Left lung (tissue), 10 donors: ENCODE measurements around the gene OPRM1. TPM values are rescaled to one million over a fixed set of nuclear protein-coding genes. Genes with fewer than 3 reads are reported as not detected.

Experiments
- ATAC-seq: fragments of 200-7000 bp; cut with Tn5 transposase; one replicate; pipeline ENCODE4 v1.9.1; 2020; ENCODE audit warnings: moderate library complexity
- DNase-seq, 4 donors: peaks; one replicate each; pipeline ENCODE4 v3.0.0-alpha.2; 2013 to 2020
- H3K27ac ChIP-seq, 2 donors: fragments of 200-600 bp; sonication (generic) in 1 of 2; one replicate each; pipeline versions ENCODE4 v1.5.0 to v1.8.0; 2020 to 2021
- H3K27me3 ChIP-seq, 2 donors: fragments of 200-600 bp; sonication (generic) in 1 of 2; one replicate each; pipeline versions ENCODE4 v1.5.0 to v1.8.0; 2020 to 2021
- H3K36me3 ChIP-seq, 2 donors: fragments of 200-600 bp; sonication (generic) in 1 of 2; one replicate each; pipeline versions ENCODE4 v1.5.0 to v1.8.0; 2020 to 2021
- H3K4me1 ChIP-seq, 2 donors: fragments of 200-600 bp; one replicate each; pipeline ENCODE4 v1.8.0; 2021
- H3K4me3 ChIP-seq, 2 donors: fragments of 200-600 bp; sonication (generic) in 1 of 2; one replicate each; pipeline versions ENCODE4 v1.5.0 to v1.8.0; 2020 to 2021; ENCODE audit warnings: mild to moderate bottlenecking in 1 of 2
- H3K9me3 ChIP-seq, 2 donors: fragments of 200-600 bp; sonication (generic) in 1 of 2; one replicate each; pipeline versions ENCODE4 v1.5.0 to v1.8.0; 2020 to 2021
- CTCF ChIP-seq, 2 donors: fragments of 200-600 bp; sonication (generic) in 1 of 2; IDR thresholded peaks; one replicate each; pipeline versions ENCODE4 v1.5.0 to v1.8.0; 2021; ENCODE audit warnings: antibody characterized with exemption in 2 of 2
- intact Hi-C, 2 donors: fragments of 100-400 bp; cut with DNase I; formaldehyde crosslinking; loops; one replicate each; pipeline versions ENCODE4 v1.11.2 to v1.14.2; 2022
- polyA plus RNA-seq, 6 donors: library from polyadenylated mRNA; unstranded; fragments of 120-200 nt; gene quantifications; one replicate each; pipeline ENCODE4 v1.2.1, GENCODE V29; 2013; ENCODE audit not compliant: insufficient read length in 6 of 6
- total RNA-seq, 2 donors: library from RNA; stranded (reverse); fragmentation: NEBNext Ultra II Directional; extraction: Animal tissue kit (Norgen Biotek cat#: 25700); gene quantifications; one replicate each; pipeline ENCODE4 v1.2.1, GENCODE V29; 2021
- donor health status: DM: no; HTN: yes; CAD: no.
- donor health status: DM: no; HTN: no; CAD: no.

OPRM1 gene
- total and polyA plus RNA-seq, 8 donors, result not detected

GRCh38 chr6:154274168-154274567, 235.1 kb downstream of the OPRM1 start:
- TF ChIP-seq CTCF (IDR thresholded peaks at IDR 0.05), result no peak
- no peak for ATAC-seq

GRCh38 chr6:154276810-154277628, 238.0 kb downstream of the OPRM1 start:
- no peak overlapping the region for H3K4me3 ChIP-seq

More at GRCh38 chr6:154274168-154274567, 235.1 kb downstream of the OPRM1 start:
- Histone ChIP-seq H3K36me3 (no peaks in the 10 kb centered on the region), H3K4me3 (no peak overlapping the region), H3K27ac (no peak overlapping the region), H3K27me3 (no peaks in the 10 kb centered on the region), H3K9me3 (no peaks in the 10 kb centered on the region), H3K4me1 (peaks cover 0 to 16% of the 10 kb centered on the region in 2 donors)
- intact Hi-C loops, result no loop called here
- no peak for DNase-seq

GRCh38 chr6:154277629-154278017, 238.6 kb downstream of the OPRM1 start:
- no peak for ATAC-seq
- H3K4me1 ChIP-seq, result peaks cover 0 to 16% of the 10 kb centered on the region in 2 donors
- TF ChIP-seq CTCF (IDR thresholded peaks at IDR 0.05), result no peak
- H3K36me3 ChIP-seq, result no peaks in the 10 kb centered on the region
- H3K27me3 ChIP-seq, result no peaks in the 10 kb centered on the region
- no peak overlapping the region for H3K4me3 ChIP-seq
- no peak overlapping the region for H3K27ac ChIP-seq
- no peaks in the 10 kb centered on the region for H3K9me3 ChIP-seq
- no peak for DNase-seq
- intact Hi-C loops, result loop anchor here in 1 of 2 donors (5.0 kb wide), 1 partner anchor 120 kb away; no protein-coding TSS in a partner anchor

More at GRCh38 chr6:154276810-154277628, 238.0 kb downstream of the OPRM1 start:
- Histone ChIP-seq H3K27ac (no peak overlapping the region), H3K36me3 (no peaks in the 10 kb centered on the region), H3K27me3 (no peaks in the 10 kb centered on the region), H3K4me1 (peaks cover 0 to 16% of the 10 kb centered on the region in 2 donors), H3K9me3 (no peaks in the 10 kb centered on the region)
- TF ChIP-seq CTCF (IDR thresholded peaks at IDR 0.05), result peak; percentile 52 to 56
- ATAC-seq (peak; percentile 89), DNase-seq (peak in 1 of 4 donors; percentile 49)
- intact Hi-C loops, result loop anchor here in 1 of 2 donors (5.0 kb wide), 1 partner anchor 120 kb away; no protein-coding TSS in a partner anchor

GRCh38 chr6:154280521-154280920, 241.5 kb downstream of the OPRM1 start:
- Histone ChIP-seq H3K4me3 (no peak overlapping the region), H3K4me1 (peaks cover 0 to 16% of the 10 kb centered on the region in 2 donors), H3K36me3 (no peaks in the 10 kb centered on the region), H3K9me3 (peaks cover 0 to 4% of the 10 kb centered on the region in 2 donors), H3K27ac (no peak overlapping the region), H3K27me3 (no peaks in the 10 kb centered on the region)
- intact Hi-C loops, result no loop called here
- DNase-seq (no peak), ATAC-seq (no peak)
- no peak for TF ChIP-seq CTCF (IDR thresholded peaks at IDR 0.05)

GRCh38 chr6:154284313-154284853, 245.3 kb downstream of the OPRM1 start:
- Histone ChIP-seq H3K4me3 (no peak overlapping the region), H3K27me3 (no peaks in the 10 kb centered on the region), H3K27ac (no peak overlapping the region), H3K4me1 (no peaks in the 10 kb centered on the region), H3K9me3 (peaks cover 0 to 4% of the 10 kb centered on the region in 2 donors), H3K36me3 (no peaks in the 10 kb centered on the region)
- no peak for TF ChIP-seq CTCF (IDR thresholded peaks at IDR 0.05)
- intact Hi-C loops, result no loop called here
- ATAC-seq, result no peak
- DNase-seq, result no peak
